Keratinocyte (primary cell): ENCODE data around the gene TTC33.

Experiments
- EZH2 ChIP-seq: IDR thresholded peaks from one replicate; pipeline ENCODE4 v1.6.1; 2012; ENCODE audit warnings: inconsistent platforms, mild to moderate bottlenecking, low read length, moderate library complexity
- TF ChIP-seq, protein P1 (sequence below), 3 experiments: IDR thresholded peaks in 1 of 3; conservative IDR thresholded peaks in 1 of 3; optimal IDR thresholded peaks in 1 of 3; 2 replicates in 2 of 3; 3 replicates in 1 of 3; pipeline versions ENCODE3 to v1.5.1; 2011; ENCODE audit warnings: low read length in 3 of 3, mild to moderate bottlenecking in 3 of 3, moderate library complexity in 2 of 3, control low read depth in 1 of 3, inconsistent platforms in 1 of 3; ENCODE audit not compliant: insufficient read depth in 2 of 3; ENCODE audit errors: extremely low read depth in 1 of 3

- TF ChIP-seq, protein P1, sequence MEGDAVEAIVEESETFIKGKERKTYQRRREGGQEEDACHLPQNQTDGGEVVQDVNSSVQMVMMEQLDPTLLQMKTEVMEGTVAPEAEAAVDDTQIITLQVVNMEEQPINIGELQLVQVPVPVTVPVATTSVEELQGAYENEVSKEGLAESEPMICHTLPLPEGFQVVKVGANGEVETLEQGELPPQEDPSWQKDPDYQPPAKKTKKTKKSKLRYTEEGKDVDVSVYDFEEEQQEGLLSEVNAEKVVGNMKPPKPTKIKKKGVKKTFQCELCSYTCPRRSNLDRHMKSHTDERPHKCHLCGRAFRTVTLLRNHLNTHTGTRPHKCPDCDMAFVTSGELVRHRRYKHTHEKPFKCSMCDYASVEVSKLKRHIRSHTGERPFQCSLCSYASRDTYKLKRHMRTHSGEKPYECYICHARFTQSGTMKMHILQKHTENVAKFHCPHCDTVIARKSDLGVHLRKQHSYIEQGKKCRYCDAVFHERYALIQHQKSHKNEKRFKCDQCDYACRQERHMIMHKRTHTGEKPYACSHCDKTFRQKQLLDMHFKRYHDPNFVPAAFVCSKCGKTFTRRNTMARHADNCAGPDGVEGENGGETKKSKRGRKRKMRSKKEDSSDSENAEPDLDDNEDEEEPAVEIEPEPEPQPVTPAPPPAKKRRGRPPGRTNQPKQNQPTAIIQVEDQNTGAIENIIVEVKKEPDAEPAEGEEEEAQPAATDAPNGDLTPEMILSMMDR (optimal IDR thresholded peaks at IDR 0.05 in 1 of 3, IDR thresholded peaks at IDR 0.05 in 1 of 3, conservative IDR thresholded peaks at IDR 0.05 in 1 of 3; ENCODE audit: extremely low read depth in 1 of 3, insufficient read depth in 2 of 3, low read length in 3 of 3): no peak
- no peak for TF ChIP-seq EZH2
These were observed 101.3 kb downstream of the TTC33 start for GRCh38 chr5:40654377-40654991.
